GM06990 (cell line): ENCODE measurements around the gene BAHCC1.

Source experiments
- DNase-seq: peaks from one replicate; pipeline ENCODE4 v3.0.0-alpha.2; 2011; ENCODE audit not compliant: insufficient read length; ENCODE audit errors: extremely low read depth
- H3K27me3 ChIP-seq: replicated peaks from 2 replicates; pipeline ENCODE4 v1.6.0; 2011; ENCODE audit warnings: low read length; ENCODE audit not compliant: control insufficient read depth, insufficient read depth
- H3K36me3 ChIP-seq: 2 replicates; pipeline ENCODE4 v1.5.1; 2011; ENCODE audit warnings: low read length; ENCODE audit not compliant: control insufficient read depth, insufficient read depth
- H3K4me3 ChIP-seq: replicated peaks from 2 replicates; pipeline ENCODE4 v1.5.1; 2011; ENCODE audit warnings: low read depth, mild to moderate bottlenecking, control low read depth, low read length
- CTCF ChIP-seq: IDR thresholded peaks from 2 replicates; pipeline ENCODE4 v1.5.1; 2011; ENCODE audit warnings: low read length, control low read depth, mild to moderate bottlenecking, inconsistent platforms; ENCODE audit not compliant: insufficient read depth, poor library complexity, severe bottlenecking

Gene BAHCC1

GRCh38 chr17:81395600-81396277 lies 482 bp downstream of the BAHCC1 start:
- DNase-seq = no peak
- TF ChIP-seq CTCF = no peak
- Histone ChIP-seq H3K27me3 (no peaks in the 10 kb centered on the region; the same call in 1 of the 2 replicates), H3K4me3 (peak overlapping the region; percentile 35), H3K36me3 (0 out of 2 replicates have a peak, but pooled peaks cover 1% of the 10 kb centered on the region)

- no peak for DNase-seq
- no peaks in the 10 kb centered on the region; the same call in 1 of the 2 replicates for H3K27me3 ChIP-seq
- TF ChIP-seq CTCF = no peak
- H3K36me3 ChIP-seq = 0 out of 2 replicates have a peak, but pooled peaks cover 1% of the 10 kb centered on the region
- peak overlapping the region; percentile 35 for H3K4me3 ChIP-seq
These were observed 1.0 kb downstream of the BAHCC1 start for GRCh38 chr17:81396278-81396721.

GRCh38 chr17:81396722-81397313 lies 1.6 kb downstream of the BAHCC1 start:
- TF ChIP-seq CTCF = no peak
- DNase-seq = peak; percentile 57
- Histone ChIP-seq H3K27me3 (no peaks in the 10 kb centered on the region; the same call in 1 of the 2 replicates), H3K4me3 (peak overlapping the region; percentile 35), H3K36me3 (no peaks in the 10 kb centered on the region)

GRCh38 chr17:81397314-81398175 lies 2.3 kb downstream of the BAHCC1 start:
- Histone ChIP-seq H3K4me3 (peak overlapping the region; percentile 33), H3K27me3 (no peaks in the 10 kb centered on the region; the same call in 1 of the 2 replicates), H3K36me3 (no peaks in the 10 kb centered on the region)
- TF ChIP-seq CTCF = no peak
- DNase-seq = no peak

GRCh38 chr17:81398176-81398831 lies 3.0 kb downstream of the BAHCC1 start:
- H3K4me3 ChIP-seq = peak overlapping the region; percentile 2
- TF ChIP-seq CTCF = no peak
- no peaks in the 10 kb centered on the region; the same call in 1 of the 2 replicates for H3K27me3 ChIP-seq
- H3K36me3 ChIP-seq = no peaks in the 10 kb centered on the region
- DNase-seq = no peak
